Breast epithelium (tissue), 4 donors: ENCODE results near the gene TNFSF10. TPM values are rescaled to one million over a fixed set of nuclear protein-coding genes. Genes with fewer than 3 reads are reported as not detected.
A peak's percentile ranks its signal among the peaks of the same experiment; 100 is the strongest.
"Not testable (repeated sequence)": the region's sequence is repeated elsewhere in the genome, so short reads cannot be mapped to it uniquely, and the experiment has no call there.

ENCODE experiments used
- DNase-seq, 2 donors: peaks; one replicate each; pipeline ENCODE4 v3.0.0-alpha.2; 2019; ENCODE audit warnings: low spot score in 2 of 2
- H3K27ac ChIP-seq, 2 donors: fragments of 200-600 bp; sonication (generic) in 1 of 2; one replicate each; pipeline ENCODE4 v1.5.1; 2016 to 2019; ENCODE audit warnings: mild to moderate bottlenecking in 1 of 2
- H3K27me3 ChIP-seq, 2 donors: fragments of 200-600 bp; sonication (generic) in 1 of 2; one replicate each; pipeline versions ENCODE4 v1.5.1 to v1.6.0; 2017 to 2019; ENCODE audit warnings: control low read depth in 1 of 2, mild to moderate bottlenecking in 1 of 2
- H3K36me3 ChIP-seq: fragments of 200-600 bp; one replicate; pipeline ENCODE4 v1.5.1; 2019
- H3K4me1 ChIP-seq, 2 donors: fragments of 200-600 bp; sonication (generic); one replicate each; pipeline ENCODE4 v1.5.1; 2016 to 2019; ENCODE audit warnings: control low read depth in 1 of 2
- H3K4me3 ChIP-seq, 3 donors: fragments of 200-600 bp; sonication (generic); 1 replicate in 2 of 3; 2 replicates in 1 of 3; pipeline ENCODE4 v1.5.1; 2016 to 2019; ENCODE audit warnings: mild to moderate bottlenecking in 3 of 3, moderate library complexity in 2 of 3
- H3K9me3 ChIP-seq, 2 donors: fragments of 200-600 bp; sonication (generic) in 1 of 2; one replicate each; pipeline ENCODE4 v1.5.1; 2016 to 2019; ENCODE audit warnings: control low read depth in 1 of 2
- CTCF ChIP-seq, 3 donors: fragments of 450-650 bp; IDR thresholded peaks; one replicate each; pipeline ENCODE4 v1.5.1; 2016 to 2017; ENCODE audit warnings: antibody characterized with exemption in 3 of 3, mild to moderate bottlenecking in 3 of 3, moderate library complexity in 3 of 3
- POLR2A ChIP-seq: fragments of 450-650 bp; IDR thresholded peaks from one replicate; pipeline ENCODE4 v1.6.1; 2016; ENCODE audit warnings: antibody characterized with exemption, mild to moderate bottlenecking, moderate library complexity
- POLR2AphosphoS5 ChIP-seq, 3 donors: sonication (generic); formaldehyde crosslinking; IDR thresholded peaks; one replicate each; pipeline ENCODE4 v1.6.1; 2017; ENCODE audit warnings: antibody characterized with exemption in 3 of 3
- intact Hi-C: fragments of 100-400 bp; cut with DNase I; formaldehyde crosslinking; loops from one replicate; pipeline ENCODE4 v1.15.1; 2023; ENCODE audit warnings: low total_unique reads
- total RNA-seq, 3 donors: library from RNA; depleted of rRNA; stranded (reverse); fragments of >200 nt; gene quantifications; one replicate each; pipeline ENCODE4 v1.1.0, GENCODE V29; 2016

Gene TNFSF10
- total RNA-seq, 3 donors from 2014 or later = 37.0 to 294 (median 155) TPM

DNA sequence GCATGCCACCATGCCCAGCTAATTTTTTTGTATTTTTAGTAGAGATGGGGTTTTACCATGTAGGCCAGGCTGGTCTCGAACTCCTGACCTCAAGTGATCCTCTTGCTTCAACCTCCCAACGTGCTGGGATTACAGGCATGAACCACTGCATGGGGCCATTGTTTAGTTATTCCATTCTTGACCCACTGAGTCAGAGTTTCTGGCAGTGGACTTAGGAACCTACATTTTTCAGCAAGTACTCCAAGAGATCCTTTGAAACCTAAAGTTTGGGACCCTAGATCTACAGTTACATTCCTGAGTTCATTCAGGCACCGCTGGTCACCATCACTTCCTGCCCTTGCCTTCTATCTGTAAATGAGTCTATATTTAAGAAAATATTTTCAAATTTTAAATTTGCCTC, 1.4 kb upstream of the TNFSF10 start:
- Histone ChIP-seq H3K27me3 (no peaks in the 10 kb centered on the region), H3K27ac (peak overlapping the region; percentile 48 to 92), H3K9me3 (no peaks in the 10 kb centered on the region), H3K36me3 (no peaks in the 10 kb centered on the region), H3K4me3 (no peak overlapping the region), H3K4me1 (no peaks in the 10 kb centered on the region)
- TF ChIP-seq CTCF (IDR thresholded peaks at IDR 0.05) = no peak
- TF ChIP-seq POLR2AphosphoS5 (IDR thresholded peaks at IDR 0.05) = no peak
- TF ChIP-seq POLR2A = no peak
- intact Hi-C loops = no loop called here
- DNase-seq = no peak

DNA sequence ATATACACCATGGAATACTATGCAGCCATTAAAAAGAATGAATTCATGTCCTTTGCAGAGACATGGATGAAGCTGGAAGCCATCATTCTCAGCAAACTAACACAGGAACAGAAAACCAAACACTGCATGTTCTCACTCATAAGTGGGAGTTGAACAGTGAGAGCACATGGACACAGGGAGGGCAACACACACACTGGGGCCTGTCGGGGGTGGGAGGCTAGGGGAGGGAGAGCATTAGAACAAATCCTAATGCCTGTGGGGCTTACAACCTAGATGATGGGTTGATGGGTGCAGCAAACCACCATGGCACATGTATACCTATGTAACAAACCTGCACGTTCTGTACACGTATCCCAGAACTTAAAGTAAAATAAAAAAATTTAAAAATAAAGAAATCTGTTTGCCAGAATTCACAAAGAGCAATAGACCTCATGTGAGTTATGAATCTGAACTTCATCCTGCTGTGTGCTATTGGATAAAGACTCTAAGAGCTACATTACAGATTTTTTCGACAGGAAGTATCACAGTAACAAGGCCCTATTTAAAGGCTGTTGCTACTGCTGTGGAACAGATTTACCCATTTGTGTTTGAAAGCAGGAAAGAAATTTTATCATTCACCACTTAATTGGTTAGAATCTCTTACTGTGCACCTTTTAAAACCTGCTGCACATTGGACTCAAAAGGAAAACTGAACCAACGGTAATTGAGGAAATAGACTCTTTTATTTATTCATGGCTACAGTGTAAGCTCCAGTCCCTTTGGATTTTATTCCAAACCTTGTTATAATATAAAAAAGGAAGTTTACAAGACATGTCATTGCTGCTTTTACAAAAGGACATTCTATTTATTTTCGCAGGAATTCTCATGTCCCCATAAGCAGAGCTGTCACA, 1.1 kb downstream of the TNFSF10 start:
- H3K27ac ChIP-seq = peak overlapping the region; percentile 56 to 92

GRCh38 chr3:172520301-172520831, 2.9 kb downstream of the TNFSF10 start:
- intact Hi-C loops = no loop called here
- Histone ChIP-seq H3K9me3 (no peaks in the 10 kb centered on the region), H3K4me1 (peaks cover 4 to 22% of the 10 kb centered on the region in 2 donors), H3K36me3 (no peaks in the 10 kb centered on the region), H3K27ac (peak overlapping the region; percentile 85 to 92), H3K4me3 (peak overlapping the region; percentile 11 to 75 (median 72)), H3K27me3 (no peaks in the 10 kb centered on the region)
- no peak for DNase-seq
- TF ChIP-seq CTCF (IDR thresholded peaks at IDR 0.05) = no peak
- TF ChIP-seq POLR2AphosphoS5 (IDR thresholded peaks at IDR 0.05) = peak in 1 of 3 donors; percentile 39
- TF ChIP-seq POLR2A = no peak

More for the DNA sequence above, 1.1 kb downstream of the TNFSF10 start:
- H3K9me3 ChIP-seq, intact Hi-C loops, DNase-seq, H3K36me3 ChIP-seq, H3K27me3 ChIP-seq: not testable (repeated sequence)
- H3K4me1 ChIP-seq = peaks cover 2 to 15% of the 10 kb centered on the region in 2 donors
- peak overlapping the region; percentile 59 to 75 (median 72) for H3K4me3 ChIP-seq

GRCh38 chr3:172519740-172520139, 3.5 kb downstream of the TNFSF10 start:
- intact Hi-C loops = no loop called here
- H3K27me3 ChIP-seq = no peaks in the 10 kb centered on the region
- peaks cover 6 to 22% of the 10 kb centered on the region in 2 donors for H3K4me1 ChIP-seq
- no peak for DNase-seq
- TF ChIP-seq POLR2AphosphoS5 (IDR thresholded peaks at IDR 0.05) = no peak
- no peak for TF ChIP-seq CTCF (IDR thresholded peaks at IDR 0.05)
- TF ChIP-seq POLR2A = no peak
- no peaks in the 10 kb centered on the region for H3K36me3 ChIP-seq
- peak overlapping the region; percentile 85 to 92 for H3K27ac ChIP-seq
- H3K4me3 ChIP-seq = peak overlapping the region in 2 of 3 donors; percentile 72 to 75
- H3K9me3 ChIP-seq = no peaks in the 10 kb centered on the region

DNA sequence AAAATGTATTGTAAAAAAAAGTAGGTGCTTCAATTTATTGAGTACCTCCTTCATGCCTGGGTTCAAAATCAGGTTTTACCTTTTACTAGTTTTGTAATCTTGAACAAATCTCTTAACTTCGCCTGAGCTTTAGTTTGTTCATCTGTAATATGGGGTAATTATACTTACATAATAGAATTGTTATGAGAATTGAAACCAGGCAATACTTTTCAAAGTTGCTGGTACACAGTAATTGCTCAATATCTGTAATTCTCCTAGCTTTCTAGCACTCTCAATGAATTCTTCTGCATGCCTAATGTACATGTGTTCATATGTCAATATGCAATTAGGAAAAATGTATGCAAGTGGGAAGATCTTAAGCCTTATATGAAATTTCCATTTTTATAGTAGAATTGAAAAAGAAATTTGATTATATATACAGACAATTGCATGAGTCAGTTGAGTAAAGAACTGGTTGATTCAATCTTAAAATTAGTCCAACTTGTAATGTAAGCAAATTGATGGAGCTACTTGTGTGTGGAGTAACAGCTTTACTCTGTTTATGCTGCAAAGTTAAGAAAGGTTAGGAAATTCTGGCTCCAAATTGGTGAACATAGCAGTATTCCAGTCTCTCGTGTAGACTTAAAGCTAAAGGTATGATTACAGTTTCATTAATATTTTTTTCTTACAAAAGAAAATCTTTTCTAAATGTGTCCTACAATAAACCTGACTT, 4.1 kb downstream of the TNFSF10 start:
- H3K4me1 ChIP-seq = peaks cover 6 to 22% of the 10 kb centered on the region in 2 donors
- TF ChIP-seq POLR2AphosphoS5 (IDR thresholded peaks at IDR 0.05) = no peak
- TF ChIP-seq CTCF (IDR thresholded peaks at IDR 0.05) = no peak
- TF ChIP-seq POLR2A = no peak
- intact Hi-C loops = no loop called here

More for the DNA sequence above, 4.1 kb downstream of the TNFSF10 start:
- H3K27ac ChIP-seq = peak overlapping the region; percentile 91 to 92
- no peak for DNase-seq
- no peaks in the 10 kb centered on the region for H3K27me3 ChIP-seq
- H3K36me3 ChIP-seq = no peaks in the 10 kb centered on the region
- H3K4me3 ChIP-seq = peak overlapping the region in 2 of 3 donors; percentile 72 to 75
- H3K9me3 ChIP-seq = no peaks in the 10 kb centered on the region
